Mesenchymal stem cell (in vitro differentiated cells and primary cell): Measurements from ENCODE around the gene FLAD1.

Source experiments
- DNase-seq: peaks from one replicate; pipeline ENCODE4 v3.0.0-alpha.2; 2013
- H2AFZ ChIP-seq: one replicate; pipeline ENCODE4 v1.6.1; 2013; ENCODE audit warnings: low read depth, mild to moderate bottlenecking, control low read depth, inconsistent platforms, low read length, moderate library complexity
- H2AK5ac ChIP-seq: 2 replicates; pipeline ENCODE4 v1.6.1; 2013; ENCODE audit warnings: low read length, moderate library complexity, mild to moderate bottlenecking, inconsistent platforms; ENCODE audit not compliant: severe bottlenecking
- H2BK120ac ChIP-seq: one replicate; pipeline ENCODE4 v1.6.1; 2013; ENCODE audit warnings: low read depth, mild to moderate bottlenecking, inconsistent platforms, low read length, moderate library complexity
- H2BK12ac ChIP-seq, 2 experiments: one replicate each; pipeline ENCODE4 v1.6.1; 2013; ENCODE audit warnings: inconsistent platforms in 2 of 2, low read length in 2 of 2, mild to moderate bottlenecking in 2 of 2, moderate library complexity in 2 of 2, control low read depth in 1 of 2
- H2BK15ac ChIP-seq: one replicate; pipeline ENCODE4 v1.6.1; 2013; ENCODE audit warnings: mild to moderate bottlenecking, low read depth, inconsistent platforms; ENCODE audit not compliant: poor library complexity, severe bottlenecking
- H2BK5ac ChIP-seq: 2 replicates; pipeline ENCODE4 v1.6.1; 2013; ENCODE audit warnings: low read depth, mild to moderate bottlenecking, low read length, control low read depth, inconsistent platforms; ENCODE audit not compliant: poor library complexity, severe bottlenecking
- H3K14ac ChIP-seq, 2 experiments: one replicate each; pipeline ENCODE4 v1.6.1; 2013; ENCODE audit warnings: inconsistent platforms in 2 of 2, low read length in 2 of 2, control low read depth in 1 of 2, mild to moderate bottlenecking in 1 of 2, moderate library complexity in 1 of 2
- H3K18ac ChIP-seq, 2 experiments: one replicate each; pipeline ENCODE4 v1.6.1; 2013; ENCODE audit warnings: inconsistent platforms in 2 of 2, low read length in 2 of 2, control low read depth in 1 of 2, low read depth in 1 of 2, mild to moderate bottlenecking in 1 of 2
- H3K23ac ChIP-seq, 2 experiments: one replicate each; pipeline ENCODE4 v1.6.1; 2013; ENCODE audit warnings: inconsistent platforms in 2 of 2, low read length in 2 of 2, mild to moderate bottlenecking in 2 of 2, moderate library complexity in 2 of 2, control low read depth in 1 of 2
- H3K27ac ChIP-seq: 2 replicates; pipeline ENCODE4 v1.5.1; 2013; ENCODE audit warnings: mild to moderate bottlenecking, moderate library complexity, low read length, control low read depth, inconsistent platforms; ENCODE audit not compliant: poor library complexity, severe bottlenecking
- H3K27me3 ChIP-seq, 2 experiments: 2 replicates each; pipeline versions ENCODE4 v1.6.1 to v1.7.0; 2013; ENCODE audit warnings: low read length in 2 of 2, mild to moderate bottlenecking in 2 of 2, moderate library complexity in 2 of 2, control low read depth in 1 of 2, inconsistent platforms in 1 of 2; ENCODE audit not compliant: control insufficient read depth in 1 of 2, insufficient read depth in 1 of 2
- H3K36me3 ChIP-seq, 2 experiments: 2 replicates each; pipeline versions ENCODE4 v1.6.1 to v1.7.0; 2013; ENCODE audit warnings: low read length in 2 of 2, control low read depth in 1 of 2, inconsistent platforms in 1 of 2, low read depth in 1 of 2, mild to moderate bottlenecking in 1 of 2; ENCODE audit not compliant: insufficient read depth in 2 of 2, control insufficient read depth in 1 of 2
- H3K4ac ChIP-seq, 2 experiments: one replicate each; pipeline ENCODE4 v1.6.1; 2013; ENCODE audit warnings: inconsistent platforms in 2 of 2, low read length in 2 of 2, mild to moderate bottlenecking in 2 of 2, moderate library complexity in 2 of 2, control low read depth in 1 of 2, low read depth in 1 of 2
- H3K4me1 ChIP-seq: 2 replicates; pipeline ENCODE4 v1.6.1; 2013; ENCODE audit warnings: low read depth, low read length, control low read depth; ENCODE audit not compliant: control insufficient read depth, insufficient read depth
- H3K4me2 ChIP-seq: 2 replicates; pipeline ENCODE4 v1.6.1; 2013; ENCODE audit warnings: low read length, mild to moderate bottlenecking, inconsistent platforms; ENCODE audit not compliant: poor library complexity, severe bottlenecking
- H3K4me3 ChIP-seq, 2 experiments: 2 replicates each; pipeline versions ENCODE4 v1.5.1 to v1.7.0; 2013; ENCODE audit warnings: low read length in 2 of 2, mild to moderate bottlenecking in 2 of 2, control low read depth in 1 of 2, low read depth in 1 of 2; ENCODE audit not compliant: insufficient read depth in 1 of 2
- H3K79me1 ChIP-seq: replicated peaks from 2 replicates; pipeline ENCODE4 v1.6.1; 2013; ENCODE audit warnings: mild to moderate bottlenecking, control low read depth, low read length, inconsistent platforms; ENCODE audit not compliant: poor library complexity, severe bottlenecking
- H3K9ac ChIP-seq: 2 replicates; pipeline ENCODE4 v1.7.0; 2013; ENCODE audit warnings: mild to moderate bottlenecking, low read length, moderate library complexity
- H3K9me3 ChIP-seq: 2 replicates; pipeline ENCODE4 v1.7.0; 2013; ENCODE audit warnings: mild to moderate bottlenecking, low read length; ENCODE audit not compliant: control insufficient read depth
- H4K8ac ChIP-seq: one replicate; pipeline ENCODE4 v1.6.1; 2013; ENCODE audit warnings: inconsistent platforms, mild to moderate bottlenecking, low read length, moderate library complexity
- H4K91ac ChIP-seq: one replicate; pipeline ENCODE4 v1.6.1; 2013; ENCODE audit warnings: mild to moderate bottlenecking, low read length, inconsistent platforms
- WGBS: methylation state at CpG from one replicate; pipeline ENCODE4 v1.1.7; 2013; ENCODE audit warnings: mixed read lengths; 5-methylcytosine and 5-hydroxymethylcytosine counted together

FLAD1 gene

DNA sequence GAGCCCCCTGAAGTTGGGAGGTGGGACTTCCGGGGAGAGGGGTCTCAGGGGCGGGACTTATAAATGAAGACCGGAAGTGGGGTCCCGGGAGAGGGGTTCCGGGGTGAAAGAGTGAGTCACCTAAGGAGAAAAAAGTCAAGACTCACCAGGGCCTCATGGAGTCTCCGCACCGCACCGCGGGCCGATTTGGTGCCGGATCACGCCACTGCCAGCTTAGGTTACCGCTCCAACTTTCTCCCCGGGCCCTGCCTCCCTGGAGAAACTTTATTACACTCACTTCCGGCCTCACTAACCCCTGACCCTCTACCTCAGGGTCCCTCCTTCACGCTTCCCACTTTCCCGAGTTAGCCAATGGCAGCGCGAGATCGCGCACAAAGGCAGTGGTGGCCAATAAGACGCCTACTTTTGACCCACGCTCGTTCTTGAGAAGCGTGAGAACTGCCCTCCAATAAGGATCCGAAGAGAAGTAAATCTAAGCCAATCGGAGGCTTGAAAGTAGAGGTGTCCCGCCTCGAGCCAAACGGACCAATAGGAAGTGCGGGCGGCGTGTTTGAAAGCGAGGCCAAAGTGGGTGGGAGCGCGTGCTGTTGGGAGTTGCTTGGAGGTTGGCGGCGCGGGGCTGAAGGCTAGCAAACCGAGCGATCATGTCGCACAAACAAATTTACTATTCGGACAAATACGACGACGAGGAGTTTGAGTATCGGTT, 8.9 kb upstream of the FLAD1 start, which contains the start of gene CKS1B:
CKS1B (plus strand) TSS at position 580 of the 706 bp plus-strand sequence; CDS start at position 645, 65 bp downstream.
- Histone ChIP-seq H3K14ac (peak within 1 kb of the TSS in 1 of 2 experiments; percentile 23), H2AK5ac (peak within 1 kb of the TSS; percentile 95), H3K4ac (peak within 1 kb of the TSS; percentile 83 to 89), H2BK15ac (peak within 1 kb of the TSS; percentile 100), H3K79me1 (no peaks in the 10 kb centered on the region), H3K4me1 (peaks cover 9% of the 10 kb centered on the region), H2BK12ac (peak within 1 kb of the TSS in 1 of 2 experiments; percentile 27), H3K4me2 (peak within 1 kb of the TSS; percentile 86), H2BK5ac (peak within 1 kb of the TSS; percentile 95), H4K91ac (peak within 1 kb of the TSS; percentile 96), H3K4me3 (peak within 1 kb of the TSS; percentile 76 to 85), H3K27ac (peak within 1 kb of the TSS; percentile 100), H2AFZ (peak within 1 kb of the TSS; percentile 56), H4K8ac (peak within 1 kb of the TSS; percentile 98), H3K18ac (peak within 1 kb of the TSS; percentile 90 to 96), H2BK120ac (peak within 1 kb of the TSS; percentile 87), H3K36me3 (peaks cover 0 to 10% of the 10 kb centered on the region in 2 experiments), H3K9ac (peak within 1 kb of the TSS; percentile 98), H3K23ac (peak within 1 kb of the TSS in 1 of 2 experiments; percentile 8), H3K27me3 (no peaks in the 10 kb centered on the region), H3K9me3 (no peaks in the 10 kb centered on the region)
- WGBS: under 1% methylated on average over 46 of the region's 47 CpGs
- DNase-seq: peak; percentile 100

DNA sequence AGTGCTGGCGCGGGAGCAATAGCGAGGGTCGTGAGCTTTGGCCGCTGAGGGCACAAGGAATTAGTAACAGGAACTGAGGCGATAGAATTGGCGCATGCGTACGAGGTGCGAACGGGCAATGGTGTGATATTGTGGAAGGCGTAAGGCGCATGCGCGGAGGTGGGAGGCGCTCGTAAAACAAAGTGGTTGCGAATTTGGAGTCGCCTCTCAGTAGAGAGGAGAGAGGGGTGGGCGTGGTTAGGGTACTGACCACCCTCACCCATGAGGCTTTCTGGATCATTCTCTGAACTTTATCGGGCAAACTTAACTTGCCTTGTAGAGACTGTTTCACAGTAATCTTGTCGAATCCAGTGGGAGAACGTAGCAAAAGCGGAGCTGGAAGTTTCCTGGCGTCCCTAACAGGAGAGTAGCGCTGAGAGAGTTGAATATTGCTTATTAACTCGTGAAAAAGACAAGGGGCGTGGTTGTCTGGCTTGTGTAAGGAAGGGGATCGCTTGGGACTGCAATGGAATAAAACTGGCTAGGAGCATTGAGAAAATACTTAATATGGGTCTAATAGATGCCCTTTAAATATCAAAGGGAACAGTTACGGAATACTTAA, 8.2 kb upstream of the FLAD1 start:
- H2BK15ac ChIP-seq: no peak overlapping the region
- peak overlapping the region; percentile 56 for H2AFZ ChIP-seq
- H3K14ac ChIP-seq: no peak overlapping the region
- H3K4me3 ChIP-seq: peak overlapping the region; percentile 66 to 85
- peak overlapping the region; percentile 3 to 89 for H3K4ac ChIP-seq
- H2BK12ac ChIP-seq: no peak overlapping the region
- peak overlapping the region; percentile 78 for H3K27ac ChIP-seq
- under 1% methylated on average over 30 of the region's 30 CpGs for WGBS
- peak overlapping the region in 1 of 2 experiments; percentile 8 for H3K23ac ChIP-seq
- peak overlapping the region; percentile 1 for H2BK5ac ChIP-seq
- H3K4me1 ChIP-seq: peaks cover 9% of the 10 kb centered on the region
- H3K9me3 ChIP-seq: no peaks in the 10 kb centered on the region
- H3K36me3 ChIP-seq: peaks cover 0 to 15% of the 10 kb centered on the region in 2 experiments
- H2BK120ac ChIP-seq: peak overlapping the region; percentile 50
- peak overlapping the region; percentile 80 to 89 for H3K18ac ChIP-seq
- H3K27me3 ChIP-seq: no peaks in the 10 kb centered on the region
- H3K4me2 ChIP-seq: peak overlapping the region; percentile 7
- peak; percentile 97 for DNase-seq
- H4K91ac ChIP-seq: peak overlapping the region; percentile 30
- H2AK5ac ChIP-seq: peak overlapping the region; percentile 83
- peak overlapping the region; percentile 98 for H3K9ac ChIP-seq
- peaks cover 2% of the 10 kb centered on the region for H3K79me1 ChIP-seq
- no peak overlapping the region for H4K8ac ChIP-seq

DNA sequence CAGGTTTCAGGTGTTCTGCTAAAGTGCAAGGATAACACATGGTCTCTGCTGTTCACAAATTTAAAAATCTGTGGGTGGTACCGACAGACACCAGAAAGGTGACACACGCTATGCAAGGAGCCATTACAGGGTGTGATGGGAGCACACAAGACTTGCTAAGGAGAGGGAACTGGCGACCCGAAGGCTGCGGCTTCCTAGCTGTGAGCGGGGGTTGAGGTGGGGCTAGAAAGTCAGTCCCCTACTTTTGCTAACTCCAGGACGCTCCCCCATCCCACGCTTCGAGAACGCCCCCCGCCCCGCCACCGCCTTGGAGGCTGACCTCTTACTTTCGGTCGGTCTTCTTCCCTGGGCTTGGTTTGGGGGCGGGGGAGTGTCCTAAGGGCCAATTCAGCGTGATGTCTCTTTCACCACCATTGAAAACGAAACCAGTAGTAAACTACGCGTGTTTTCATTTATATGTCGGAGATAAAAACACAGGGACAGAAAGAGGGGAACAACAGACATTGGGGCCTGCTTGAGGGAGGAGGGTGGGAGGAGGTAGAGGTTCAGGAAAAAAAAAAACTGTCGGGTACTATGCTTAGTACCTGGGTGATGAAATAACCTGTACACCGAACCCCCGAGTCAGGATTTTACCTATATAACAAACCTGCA, 7.6 kb upstream of the FLAD1 start:
- H3K4ac ChIP-seq: peak overlapping the region; percentile 3 to 67
- H2BK12ac ChIP-seq: no peak overlapping the region
- peak overlapping the region in 1 of 2 experiments; percentile 0 for H3K14ac ChIP-seq
- H2BK15ac ChIP-seq: peak overlapping the region; percentile 92
- H2AK5ac ChIP-seq: no peak overlapping the region
- H4K8ac ChIP-seq: peak overlapping the region; percentile 54
- H3K79me1 ChIP-seq: peaks cover 5% of the 10 kb centered on the region
- H2BK120ac ChIP-seq: peak overlapping the region; percentile 50
- DNase-seq: peak; percentile 90
- no peaks in the 10 kb centered on the region for H3K9me3 ChIP-seq
- peak overlapping the region; percentile 1 for H2BK5ac ChIP-seq
- no peaks in the 10 kb centered on the region for H3K27me3 ChIP-seq
- H4K91ac ChIP-seq: peak overlapping the region; percentile 30
- WGBS: 0% methylated on average over 11 of the region's 24 CpGs
- H3K36me3 ChIP-seq: peaks cover 0 to 15% of the 10 kb centered on the region in 2 experiments
- peak overlapping the region; percentile 5 to 73 for H3K18ac ChIP-seq
- no peak overlapping the region for H2AFZ ChIP-seq
- peaks cover 9% of the 10 kb centered on the region for H3K4me1 ChIP-seq
- peak overlapping the region in 1 of 2 experiments; percentile 8 for H3K23ac ChIP-seq
- H3K9ac ChIP-seq: peak overlapping the region; percentile 98
- H3K4me3 ChIP-seq: peak overlapping the region; percentile 52 to 85
- H3K4me2 ChIP-seq: peak overlapping the region; percentile 7
- H3K27ac ChIP-seq: peak overlapping the region; percentile 78
